ENCODE data around the gene SH3D21. TPM values are rescaled to one million over a fixed set of nuclear protein-coding genes. Genes with fewer than 3 reads are reported as not detected.

SH3D21 gene
- total and polyA plus RNA-seq, 10 of the 15 experiments (the other 5 are each of a cell fraction or from before 2014, with no cell fraction given): 0.06 to 5.9 (median 2.4) TPM

DNA sequence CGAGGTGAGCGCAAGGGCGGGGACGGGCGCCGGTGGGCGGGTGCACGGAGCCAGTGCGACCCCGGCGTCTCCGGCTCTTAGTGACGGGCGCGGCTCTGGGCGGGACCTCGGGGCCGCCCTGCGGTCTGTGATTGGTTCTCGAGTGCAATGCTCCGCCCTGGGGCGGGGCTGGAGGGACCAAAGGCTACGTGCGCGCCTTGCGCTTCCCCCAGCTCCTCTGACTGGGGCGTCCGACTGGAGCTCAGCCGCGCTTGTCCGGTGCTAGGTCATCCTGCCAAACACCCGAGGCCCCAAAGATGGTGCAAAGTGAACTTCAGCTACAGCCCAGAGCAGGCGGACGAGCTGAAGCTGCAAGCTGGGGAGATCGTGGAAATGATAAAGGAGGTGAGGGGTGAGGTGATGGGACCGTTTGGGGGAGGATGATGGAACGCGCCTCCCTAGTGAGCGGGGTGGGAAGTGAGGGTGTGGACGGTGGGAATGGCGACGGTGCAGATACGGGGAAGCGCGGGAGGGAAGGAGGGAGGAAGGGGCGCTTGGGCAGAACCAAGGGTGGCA, 811 bp downstream of the SH3D21 start (continued):
- TF ChIP-seq RB1 (IDR thresholded peaks at IDR 0.05; ENCODE audit: borderline replicate concordance) (no peak), PML (IDR thresholded peaks at IDR 0.05; ENCODE audit: low read length) (peak; percentile 46; the same call in 1 of the 2 replicates), HDAC6 (IDR thresholded peaks at IDR 0.05; ENCODE audit: unreplicated experiment) (no peak), ZSCAN29 (IDR thresholded peaks at IDR 0.05) (no peak), YY1 (IDR thresholded peaks at IDR 0.05; ENCODE audit: low read depth, low read length) (no peak; the same call in 1 of the 2 replicates), CBX3 (IDR thresholded peaks at IDR 0.05; ENCODE audit: borderline replicate concordance, low read depth) (no peak), SMAD5 (IDR thresholded peaks at IDR 0.05; ENCODE audit: low read depth) (no peak), ZNF24 (IDR thresholded peaks at IDR 0.05) (no peak), ATF3 (IDR thresholded peaks at IDR 0.05; ENCODE audit: borderline replicate concordance, extremely low read depth, low read depth, low read length) (no peak), SREBF2 (IDR thresholded peaks at IDR 0.05; ENCODE audit: low read length) (no peak), ZBTB40 (IDR thresholded peaks at IDR 0.05; ENCODE audit: borderline replicate concordance) (peak; percentile 34; the same call in 1 of the 2 replicates), LARP7 (IDR thresholded peaks at IDR 0.05) (no peak), NR2F1 (conservative IDR thresholded peaks at IDR 0.05) (no peak), POLR2AphosphoS2 (IDR thresholded peaks at IDR 0.05; ENCODE audit: low read depth, low read length) (peak; percentile 75), BACH1 (IDR thresholded peaks at IDR 0.05; ENCODE audit: borderline replicate concordance) (peak; percentile 75; the same call in 1 of the 2 replicates), RFX5 (IDR thresholded peaks at IDR 0.05; ENCODE audit: low read depth, low read length) (peak; percentile 76; the same call in 1 of the 2 replicates), STAT3 (IDR thresholded peaks at IDR 0.05; ENCODE audit: low read depth, low read length) (no peak), RUNX3 (IDR thresholded peaks at IDR 0.05; ENCODE audit: low read length) (0 out of 2 replicates have a peak, but pooled peaks have one; percentile 6), PAX8 (IDR thresholded peaks at IDR 0.05) (no peak), RCOR1 (conservative IDR thresholded peaks at IDR 0.05; ENCODE audit: low read depth, low read length) (0 out of 2 replicates have a peak, but pooled peaks have one; percentile 28), IRF4 (IDR thresholded peaks at IDR 0.05; ENCODE audit: low read depth, low read length) (no peak)
- TF ChIP-seq, protein P1, sequence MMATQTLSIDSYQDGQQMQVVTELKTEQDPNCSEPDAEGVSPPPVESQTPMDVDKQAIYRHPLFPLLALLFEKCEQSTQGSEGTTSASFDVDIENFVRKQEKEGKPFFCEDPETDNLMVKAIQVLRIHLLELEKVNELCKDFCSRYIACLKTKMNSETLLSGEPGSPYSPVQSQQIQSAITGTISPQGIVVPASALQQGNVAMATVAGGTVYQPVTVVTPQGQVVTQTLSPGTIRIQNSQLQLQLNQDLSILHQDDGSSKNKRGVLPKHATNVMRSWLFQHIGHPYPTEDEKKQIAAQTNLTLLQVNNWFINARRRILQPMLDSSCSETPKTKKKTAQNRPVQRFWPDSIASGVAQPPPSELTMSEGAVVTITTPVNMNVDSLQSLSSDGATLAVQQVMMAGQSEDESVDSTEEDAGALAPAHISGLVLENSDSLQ (IDR thresholded peaks at IDR 0.05): peak; percentile 70
- TF ChIP-seq, protein P2, sequence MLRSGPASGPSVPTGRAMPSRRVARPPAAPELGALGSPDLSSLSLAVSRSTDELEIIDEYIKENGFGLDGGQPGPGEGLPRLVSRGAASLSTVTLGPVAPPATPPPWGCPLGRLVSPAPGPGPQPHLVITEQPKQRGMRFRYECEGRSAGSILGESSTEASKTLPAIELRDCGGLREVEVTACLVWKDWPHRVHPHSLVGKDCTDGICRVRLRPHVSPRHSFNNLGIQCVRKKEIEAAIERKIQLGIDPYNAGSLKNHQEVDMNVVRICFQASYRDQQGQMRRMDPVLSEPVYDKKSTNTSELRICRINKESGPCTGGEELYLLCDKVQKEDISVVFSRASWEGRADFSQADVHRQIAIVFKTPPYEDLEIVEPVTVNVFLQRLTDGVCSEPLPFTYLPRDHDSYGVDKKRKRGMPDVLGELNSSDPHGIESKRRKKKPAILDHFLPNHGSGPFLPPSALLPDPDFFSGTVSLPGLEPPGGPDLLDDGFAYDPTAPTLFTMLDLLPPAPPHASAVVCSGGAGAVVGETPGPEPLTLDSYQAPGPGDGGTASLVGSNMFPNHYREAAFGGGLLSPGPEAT (IDR thresholded peaks at IDR 0.05; ENCODE audit: low read depth): peak; percentile 38; the same call in 1 of the 2 replicates
- TF ChIP-seq, protein P3, sequence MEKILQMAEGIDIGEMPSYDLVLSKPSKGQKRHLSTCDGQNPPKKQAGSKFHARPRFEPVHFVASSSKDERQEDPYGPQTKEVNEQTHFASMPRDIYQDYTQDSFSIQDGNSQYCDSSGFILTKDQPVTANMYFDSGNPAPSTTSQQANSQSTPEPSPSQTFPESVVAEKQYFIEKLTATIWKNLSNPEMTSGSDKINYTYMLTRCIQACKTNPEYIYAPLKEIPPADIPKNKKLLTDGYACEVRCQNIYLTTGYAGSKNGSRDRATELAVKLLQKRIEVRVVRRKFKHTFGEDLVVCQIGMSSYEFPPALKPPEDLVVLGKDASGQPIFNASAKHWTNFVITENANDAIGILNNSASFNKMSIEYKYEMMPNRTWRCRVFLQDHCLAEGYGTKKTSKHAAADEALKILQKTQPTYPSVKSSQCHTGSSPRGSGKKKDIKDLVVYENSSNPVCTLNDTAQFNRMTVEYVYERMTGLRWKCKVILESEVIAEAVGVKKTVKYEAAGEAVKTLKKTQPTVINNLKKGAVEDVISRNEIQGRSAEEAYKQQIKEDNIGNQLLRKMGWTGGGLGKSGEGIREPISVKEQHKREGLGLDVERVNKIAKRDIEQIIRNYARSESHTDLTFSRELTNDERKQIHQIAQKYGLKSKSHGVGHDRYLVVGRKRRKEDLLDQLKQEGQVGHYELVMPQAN (conservative IDR thresholded peaks at IDR 0.05): peak; percentile 59; the same call in 1 of the 2 replicates
